ENCODE measurements around the gene PDE5A. TPM values are rescaled to one million over a fixed set of nuclear protein-coding genes. Genes with fewer than 3 reads are reported as not detected.

PDE5A gene
- total RNA-seq, 1 donor from 2014 or later, result 2.1 TPM

DNA sequence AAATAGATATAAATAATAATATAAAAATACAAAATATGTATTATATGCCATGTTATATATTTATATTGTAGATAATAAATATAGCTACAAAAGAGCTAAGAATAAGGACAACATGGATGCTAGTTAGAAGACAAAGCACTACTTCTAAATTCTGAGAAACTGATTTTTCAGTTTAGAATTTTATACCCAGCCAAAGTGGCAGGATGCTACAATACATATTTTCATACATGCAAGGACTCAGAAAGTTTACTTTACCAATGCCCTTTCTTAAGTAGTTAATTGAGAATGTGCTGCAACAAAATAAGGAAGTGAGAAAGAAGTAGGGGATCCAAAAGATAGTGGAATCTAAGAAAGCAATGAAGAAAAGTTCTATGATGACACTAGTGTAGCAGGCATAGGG, 64.5 kb downstream of the PDE5A start:
- no peak for DNase-seq (ENCODE audit: low read depth)
- H3K4me3 ChIP-seq (ENCODE audit: low read depth, low read length), result no peak overlapping the region
- TF ChIP-seq, protein P1, sequence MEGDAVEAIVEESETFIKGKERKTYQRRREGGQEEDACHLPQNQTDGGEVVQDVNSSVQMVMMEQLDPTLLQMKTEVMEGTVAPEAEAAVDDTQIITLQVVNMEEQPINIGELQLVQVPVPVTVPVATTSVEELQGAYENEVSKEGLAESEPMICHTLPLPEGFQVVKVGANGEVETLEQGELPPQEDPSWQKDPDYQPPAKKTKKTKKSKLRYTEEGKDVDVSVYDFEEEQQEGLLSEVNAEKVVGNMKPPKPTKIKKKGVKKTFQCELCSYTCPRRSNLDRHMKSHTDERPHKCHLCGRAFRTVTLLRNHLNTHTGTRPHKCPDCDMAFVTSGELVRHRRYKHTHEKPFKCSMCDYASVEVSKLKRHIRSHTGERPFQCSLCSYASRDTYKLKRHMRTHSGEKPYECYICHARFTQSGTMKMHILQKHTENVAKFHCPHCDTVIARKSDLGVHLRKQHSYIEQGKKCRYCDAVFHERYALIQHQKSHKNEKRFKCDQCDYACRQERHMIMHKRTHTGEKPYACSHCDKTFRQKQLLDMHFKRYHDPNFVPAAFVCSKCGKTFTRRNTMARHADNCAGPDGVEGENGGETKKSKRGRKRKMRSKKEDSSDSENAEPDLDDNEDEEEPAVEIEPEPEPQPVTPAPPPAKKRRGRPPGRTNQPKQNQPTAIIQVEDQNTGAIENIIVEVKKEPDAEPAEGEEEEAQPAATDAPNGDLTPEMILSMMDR (conservative IDR thresholded peaks at IDR 0.05; ENCODE audit: low read depth, low read length), result no peak

DNA sequence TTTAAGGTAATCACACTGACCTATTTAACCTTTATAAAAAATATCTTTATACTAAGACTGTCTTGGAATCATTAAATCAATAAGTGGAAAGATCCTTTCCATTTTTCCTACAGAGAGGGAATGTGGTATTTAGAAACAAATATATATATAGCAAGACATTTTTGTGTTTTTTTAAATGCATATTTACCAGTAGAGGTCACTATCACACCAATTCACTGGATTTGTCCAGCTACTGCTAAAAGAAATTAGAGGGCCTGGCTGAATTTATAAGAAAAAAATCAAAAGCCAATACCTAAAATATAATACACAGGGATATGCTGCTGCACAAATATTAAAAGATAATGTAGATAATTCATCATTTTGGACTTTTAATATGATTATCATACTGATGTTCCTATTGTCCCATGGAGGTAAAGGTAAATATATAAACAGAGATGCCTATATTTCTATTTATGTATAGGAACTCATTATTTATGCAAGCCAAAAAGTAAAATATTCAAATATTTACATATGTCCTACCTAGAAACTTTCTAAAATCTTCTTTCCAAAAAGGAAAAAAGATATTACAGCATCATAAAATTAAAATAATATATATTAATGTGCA, 69.5 kb downstream of the PDE5A start:
- peak; percentile 12 for DNase-seq (ENCODE audit: low read depth)
- no peak overlapping the region for H3K4me3 ChIP-seq (ENCODE audit: low read depth, low read length)
- TF ChIP-seq, protein P1 (conservative IDR thresholded peaks at IDR 0.05; ENCODE audit: low read depth, low read length), result peak; percentile 55

DNA sequence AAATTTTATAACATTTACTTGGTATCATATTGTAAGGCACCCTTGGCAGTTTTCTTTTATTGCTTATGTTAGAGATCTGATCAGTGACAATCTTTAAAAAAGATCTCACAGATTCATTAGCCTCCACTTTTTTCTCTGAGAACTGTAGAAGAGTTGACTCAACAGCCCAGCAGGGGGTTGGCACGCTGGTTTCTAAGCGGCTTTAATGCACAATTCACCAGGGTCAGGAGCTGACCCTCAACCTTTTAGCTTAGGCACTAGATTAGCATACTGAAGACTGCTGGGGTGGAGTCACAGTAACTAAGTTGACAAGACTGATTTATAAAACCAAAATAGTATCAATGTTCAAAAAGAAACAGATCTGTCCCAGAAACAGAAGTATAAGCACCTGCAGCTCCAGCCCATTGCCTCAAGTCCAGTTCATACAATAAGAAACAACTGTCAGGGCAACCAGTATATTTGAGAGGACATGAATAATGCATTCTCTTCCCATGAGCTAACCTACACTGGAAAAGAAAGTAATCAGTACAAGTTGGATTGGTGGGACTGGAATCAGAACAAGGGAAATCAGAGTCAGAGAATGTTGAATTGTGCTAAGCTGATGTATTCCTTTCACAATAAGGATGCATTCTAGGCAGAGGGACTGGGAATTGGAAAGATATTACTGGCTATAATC, 77.6 kb downstream of the PDE5A start:
- TF ChIP-seq, protein P1 (conservative IDR thresholded peaks at IDR 0.05; ENCODE audit: low read depth, low read length), result no peak
- no peak for DNase-seq (ENCODE audit: low read depth)
- H3K4me3 ChIP-seq (ENCODE audit: low read depth, low read length), result no peak overlapping the region

DNA sequence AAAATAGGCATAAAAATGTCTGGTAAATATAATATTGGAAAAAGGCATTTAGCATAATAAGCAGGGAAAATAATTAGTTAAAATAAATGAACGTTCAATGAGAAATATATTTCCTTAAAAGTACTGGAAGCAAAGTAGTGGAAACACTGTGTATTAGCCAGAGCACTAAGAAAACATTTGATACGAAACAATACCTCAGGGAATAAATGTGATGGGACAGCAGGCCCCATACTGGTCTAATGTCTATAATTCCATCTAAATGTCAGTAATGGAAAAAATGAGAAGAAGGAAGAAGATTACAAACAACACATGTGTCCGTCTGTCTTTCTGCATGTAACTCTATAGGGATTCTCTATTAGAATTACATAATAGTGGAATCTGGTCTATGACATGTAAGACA, 79.0 kb downstream of the PDE5A start:
- TF ChIP-seq, protein P1 (conservative IDR thresholded peaks at IDR 0.05; ENCODE audit: low read depth, low read length), result no peak
- H3K4me3 ChIP-seq (ENCODE audit: low read depth, low read length), result no peak overlapping the region
- no peak for DNase-seq (ENCODE audit: low read depth)

DNA sequence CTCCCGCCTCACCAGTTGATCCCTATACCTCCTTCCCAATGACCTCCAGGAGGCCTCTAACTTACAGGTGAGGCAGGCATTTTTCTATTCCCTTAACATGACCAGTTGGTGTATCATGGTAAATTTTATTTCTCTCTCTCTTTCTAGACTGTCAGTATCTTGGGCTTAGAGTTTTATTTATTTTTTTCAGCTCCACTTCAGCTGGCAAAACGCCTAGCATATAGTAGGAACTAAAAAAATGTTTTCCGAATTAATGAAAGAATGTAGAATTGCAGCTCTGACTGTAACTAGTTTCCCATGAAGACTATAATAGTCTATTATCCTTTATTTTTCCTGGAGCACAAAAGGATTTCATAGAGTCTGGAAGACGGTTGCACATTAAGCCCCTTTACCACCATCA, 84.8 kb downstream of the PDE5A start:
- TF ChIP-seq, protein P1 (conservative IDR thresholded peaks at IDR 0.05; ENCODE audit: low read depth, low read length), result no peak
- no peak for DNase-seq (ENCODE audit: low read depth)
- no peak overlapping the region for H3K4me3 ChIP-seq (ENCODE audit: low read depth, low read length)

DNA sequence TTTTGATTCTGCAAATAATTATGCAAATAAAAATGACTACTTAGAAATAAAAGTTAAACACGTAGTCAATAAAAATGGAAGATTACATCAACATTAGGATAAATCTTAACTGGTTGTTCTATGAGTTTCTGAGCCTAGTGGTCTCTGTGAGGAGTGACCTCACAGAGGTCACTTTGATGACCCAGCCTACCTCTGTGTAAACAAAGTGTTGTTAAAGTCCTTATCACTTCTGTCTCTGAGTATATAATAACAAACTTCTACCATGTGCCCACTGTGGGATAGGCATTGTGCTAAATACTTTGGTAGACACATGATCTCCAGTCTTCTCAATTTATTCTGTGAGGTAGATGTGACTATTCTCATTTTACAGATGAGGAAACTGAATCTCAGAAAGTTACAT, 85.4 kb downstream of the PDE5A start:
- H3K4me3 ChIP-seq (ENCODE audit: low read depth, low read length), result no peak overlapping the region
- DNase-seq (ENCODE audit: low read depth), result no peak
- TF ChIP-seq, protein P1 (conservative IDR thresholded peaks at IDR 0.05; ENCODE audit: low read depth, low read length), result no peak

DNA sequence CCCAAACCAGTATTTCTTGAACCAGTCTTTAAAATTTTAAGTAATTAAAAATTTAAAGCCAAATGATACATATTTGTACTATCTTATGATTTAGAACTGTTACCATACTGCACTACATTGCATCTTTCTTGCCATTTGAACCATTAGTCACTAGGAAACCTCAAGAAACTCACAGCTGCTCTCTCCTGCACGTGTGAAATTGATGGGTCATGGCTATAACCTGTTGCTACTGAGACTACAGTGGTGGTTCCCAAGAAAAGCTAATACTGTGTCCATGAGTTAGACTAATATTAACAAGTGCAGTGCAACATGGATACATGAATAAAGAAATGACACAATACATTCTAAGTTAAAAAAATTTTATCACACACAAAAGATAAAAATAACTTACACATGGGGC, 88.4 kb downstream of the PDE5A start:
- no peak for DNase-seq (ENCODE audit: low read depth)
- TF ChIP-seq, protein P1 (conservative IDR thresholded peaks at IDR 0.05; ENCODE audit: low read depth, low read length), result no peak
- no peak overlapping the region for H3K4me3 ChIP-seq (ENCODE audit: low read depth, low read length)
